Astrocyte of the cerebellum (primary cell): Measurements from ENCODE around the gene CHRM2.
A peak's percentile ranks its signal among the peaks of the same experiment; 100 is the strongest.

ENCODE experiments used
- DNase-seq: peaks from one replicate; pipeline ENCODE4 v3.0.0-alpha.2; 2011; ENCODE audit warnings: low read depth
- H3K4me3 ChIP-seq: 2 replicates; pipeline ENCODE4 v1.5.1; 2011; ENCODE audit warnings: mild to moderate bottlenecking, low read depth, low read length, moderate library complexity
- CTCF ChIP-seq: IDR thresholded peaks from 2 replicates; pipeline ENCODE4 v1.5.1; 2012; ENCODE audit warnings: low read length, low read depth, moderate library complexity, mild to moderate bottlenecking; ENCODE audit errors: missing control alignments
- in situ Hi-C: cut with HindIII; loops from 2 replicates; pipeline ENCODE4 v1.10.0; 2017; ENCODE audit warnings: low sequenced_read_pairs

Gene CHRM2

GRCh38 chr7:136997735-136998134, 129.3 kb downstream of the CHRM2 start:
- in situ Hi-C loops, result no loop called here
- no peak for DNase-seq
- H3K4me3 ChIP-seq, result no peak overlapping the region
- TF ChIP-seq CTCF, result no peak

GRCh38 chr7:136998495-136998894, 130.0 kb downstream of the CHRM2 start:
- no peak for DNase-seq
- no peak overlapping the region for H3K4me3 ChIP-seq
- no peak for TF ChIP-seq CTCF
- in situ Hi-C loops, result no loop called here

- H3K4me3 ChIP-seq, result no peak overlapping the region
- TF ChIP-seq CTCF, result no peak
- in situ Hi-C loops, result no loop called here
- no peak for DNase-seq
Measured at GRCh38 chr7:137000621-137001020, 132.2 kb downstream of the CHRM2 start.

GRCh38 chr7:137001041-137001440, 132.6 kb downstream of the CHRM2 start:
- in situ Hi-C loops, result no loop called here
- H3K4me3 ChIP-seq, result no peak overlapping the region
- TF ChIP-seq CTCF, result no peak
- peak; percentile 15 for DNase-seq

GRCh38 chr7:137001478-137001877, 133.0 kb downstream of the CHRM2 start:
- no peak overlapping the region for H3K4me3 ChIP-seq
- TF ChIP-seq CTCF, result no peak
- in situ Hi-C loops, result no loop called here
- DNase-seq, result no peak

- no peak for TF ChIP-seq CTCF
- no peak for DNase-seq
- in situ Hi-C loops, result no loop called here
- no peak overlapping the region for H3K4me3 ChIP-seq
Measured at GRCh38 chr7:137003086-137003485, 134.6 kb downstream of the CHRM2 start.

- no peak for DNase-seq
- in situ Hi-C loops, result no loop called here
- no peak for TF ChIP-seq CTCF
- H3K4me3 ChIP-seq, result no peak overlapping the region
Measured at GRCh38 chr7:137003566-137003965, 135.1 kb downstream of the CHRM2 start.
